ENCODE results near the gene SETD7. TPM values are rescaled to one million over a fixed set of nuclear protein-coding genes. Genes with fewer than 3 reads are reported as not detected.

The SETD7 gene
- total RNA-seq, 1 experiment from 2014 or later, result 41.6 TPM

- BruUV-seq (replicated peaks), result no TSS peak
- no peak overlapping the region for H3K4me3 ChIP-seq (replicated peaks in 1 of 2; ENCODE audit: low read depth in 1 of 2, low read length in 2 of 2)
- ChIA-PET POLR2A (interaction anchor here (1.7 kb wide), 1 partner anchor 105 kb away, joined by 4 read pairs; no protein-coding TSS in a partner anchor), RAD21 (ENCODE audit: low non-redundant PET in 1 of 2, low total read pairs in 2 of 2, uncharacterized antibody in 2 of 2, unreplicated experiment in 2 of 2) (no interaction called here), CTCF (interaction anchor here (2.2 kb wide), 1 partner anchor 61 kb away, joined by 6 read pairs; no protein-coding TSS in a partner anchor)
- DNase-seq (ENCODE audit: low read depth, low spot score) (no peak), ATAC-seq (no peak)
- H3K27me3 ChIP-seq (ENCODE audit: insufficient read depth, low read length), result no peaks in the 10 kb centered on the region; the same call in 1 of the 2 replicates
- no peak overlapping the region for H3K9ac ChIP-seq (ENCODE audit: low read length)
- H3K4me1 ChIP-seq (ENCODE audit: control insufficient read depth in 1 of 2, insufficient read depth in 2 of 2, low read length in 2 of 2), result peaks cover 12 to 33% of the 10 kb centered on the region in 2 experiments; a peak in 3 of 4 replicates
- TF ChIP-seq SP1 (IDR thresholded peaks at IDR 0.05; ENCODE audit: low read depth) (no peak), ATF3 (IDR thresholded peaks at IDR 0.05) (no peak), SIN3A (IDR thresholded peaks at IDR 0.05; ENCODE audit: low read depth) (no peak), ZFX (IDR thresholded peaks at IDR 0.05) (no peak), POLR2AphosphoS5 (IDR thresholded peaks at IDR 0.05; ENCODE audit: low read depth, low read length) (no peak), ZNF274 (IDR thresholded peaks at IDR 0.05; ENCODE audit: low read depth, low read length) (no peak), YY1 (IDR thresholded peaks at IDR 0.05; ENCODE audit: extremely low read depth, insufficient replicate concordance, low read depth, low read length) (no peak), CEBPB (IDR thresholded peaks at IDR 0.05; ENCODE audit: low read depth) (no peak), FOSL1 (IDR thresholded peaks at IDR 0.05; ENCODE audit: low read depth) (no peak), RAD21 (IDR thresholded peaks at IDR 0.05; ENCODE audit: low read depth) (no peak), TCF7L2 (IDR thresholded peaks at IDR 0.05; ENCODE audit: borderline replicate concordance, extremely low read depth, insufficient read depth, insufficient read length) (no peak), REST (IDR thresholded peaks at IDR 0.05; ENCODE audit: low read depth) (no peak), SRF (IDR thresholded peaks at IDR 0.05; ENCODE audit: low read depth) (no peak), CTCF (IDR thresholded peaks at IDR 0.05 in 2 of 3, conservative IDR thresholded peaks at IDR 0.05 in 1 of 3; ENCODE audit: borderline replicate concordance in 1 of 3, insufficient read depth in 1 of 3, low read depth in 2 of 3, low read length in 2 of 3) (no peak), CBX3 (IDR thresholded peaks at IDR 0.05; ENCODE audit: low read depth) (no peak), JUND (IDR thresholded peaks at IDR 0.05) (no peak)
- TF ChIP-seq, protein P1, sequence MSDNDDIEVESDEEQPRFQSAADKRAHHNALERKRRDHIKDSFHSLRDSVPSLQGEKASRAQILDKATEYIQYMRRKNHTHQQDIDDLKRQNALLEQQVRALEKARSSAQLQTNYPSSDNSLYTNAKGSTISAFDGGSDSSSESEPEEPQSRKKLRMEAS (IDR thresholded peaks at IDR 0.05), result no peak
- H3K27ac ChIP-seq (ENCODE audit: low read depth, low read length), result no peak overlapping the region
- peaks cover 17% of the 10 kb centered on the region for H3K79me2 ChIP-seq (ENCODE audit: insufficient read depth, low read length)
- H3K9me2 ChIP-seq (ENCODE audit: insufficient read depth), result no peaks in the 10 kb centered on the region
- intact Hi-C loops (cut with micrococcal nuclease), result no loop called here
- no peak overlapping the region for H3K4me2 ChIP-seq (ENCODE audit: low read length)
- no peak overlapping the region for H2AFZ ChIP-seq (ENCODE audit: low read depth, low read length, poor library complexity, severe bottlenecking)
- no peaks in the 10 kb centered on the region for H3K9me3 ChIP-seq (ENCODE audit: control insufficient read depth in 1 of 2, insufficient read depth in 1 of 2, low read depth in 1 of 2, low read length in 2 of 2)
- H3K36me3 ChIP-seq (ENCODE audit: control insufficient read depth in 1 of 2, insufficient read depth in 2 of 2, low read length in 2 of 2), result no peaks in the 10 kb centered on the region
- H4K20me1 ChIP-seq (ENCODE audit: insufficient read depth), result no peaks in the 10 kb centered on the region
Observed at GRCh38 chr4:139558235-139559088, 2.4 kb upstream of the SETD7 start.

Measured in HCT116 (cell line).